HEK293 (cell line): ENCODE results near the gene LRRC26.

Source experiments
- GFI1B ChIP-seq: fragments of 450-650 bp; formaldehyde crosslinking; IDR thresholded peaks from 2 replicates; pipeline ENCODE4 v1.5.1; 2016; ENCODE audit warnings: missing biosample characterization, missing genetic modification characterization
- GLI4 ChIP-seq: fragments of 450-650 bp; formaldehyde crosslinking; IDR thresholded peaks from 2 replicates; pipeline ENCODE4 v1.5.1; 2016; ENCODE audit warnings: missing biosample characterization, missing genetic modification characterization
- REPIN1 ChIP-seq: fragments of 450-650 bp; formaldehyde crosslinking; IDR thresholded peaks from 2 replicates; pipeline ENCODE4 v1.5.1; 2017; ENCODE audit warnings: missing biosample characterization, missing genetic modification characterization, low read depth
- ZFP37 ChIP-seq: fragments of 450-650 bp; formaldehyde crosslinking; IDR thresholded peaks from 2 replicates; pipeline ENCODE4 v1.5.1; 2016; ENCODE audit warnings: missing biosample characterization, missing genetic modification characterization
- ZNF114 ChIP-seq: fragments of 450-650 bp; formaldehyde crosslinking; IDR thresholded peaks from 2 replicates; pipeline ENCODE4 v1.5.0; 2017; ENCODE audit warnings: missing biosample characterization, missing genetic modification characterization
- ZNF138 ChIP-seq: fragments of 450-650 bp; formaldehyde crosslinking; IDR thresholded peaks from 2 replicates; pipeline ENCODE4 v1.5.1; 2016; ENCODE audit warnings: missing biosample characterization, missing genetic modification characterization, borderline replicate concordance
- ZNF24 ChIP-seq: fragments of 450-650 bp; formaldehyde crosslinking; IDR thresholded peaks from 2 replicates; pipeline ENCODE4 v1.5.1; 2016; ENCODE audit warnings: missing biosample characterization, missing genetic modification characterization
- ZNF266 ChIP-seq: fragments of 450-650 bp; formaldehyde crosslinking; IDR thresholded peaks from 2 replicates; pipeline ENCODE4 v1.5.1; 2016; ENCODE audit warnings: missing biosample characterization, missing genetic modification characterization, low read depth
- ZNF354C ChIP-seq: fragments of 450-650 bp; formaldehyde crosslinking; IDR thresholded peaks from 2 replicates; pipeline ENCODE4 v1.5.1; 2016; ENCODE audit warnings: missing biosample characterization, missing genetic modification characterization, low read depth, borderline replicate concordance
- ZNF404 ChIP-seq: fragments of 450-650 bp; formaldehyde crosslinking; IDR thresholded peaks from 2 replicates; pipeline ENCODE4 v1.5.1; 2017; ENCODE audit warnings: missing biosample characterization, missing genetic modification characterization
- ZNF501 ChIP-seq: fragments of 450-650 bp; formaldehyde crosslinking; IDR thresholded peaks from 2 replicates; pipeline ENCODE4 v1.5.1; 2016; ENCODE audit warnings: missing biosample characterization, missing genetic modification characterization
- ZNF777 ChIP-seq: fragments of 450-650 bp; formaldehyde crosslinking; IDR thresholded peaks from 2 replicates; pipeline ENCODE4 v1.5.1; 2017; ENCODE audit warnings: missing biosample characterization, missing genetic modification characterization, borderline replicate concordance
- ZNF785 ChIP-seq: fragments of 450-650 bp; formaldehyde crosslinking; IDR thresholded peaks from 2 replicates; pipeline ENCODE4 v1.5.1; 2016; ENCODE audit warnings: missing biosample characterization, missing genetic modification characterization
- ZNF830 ChIP-seq: fragments of 450-650 bp; IDR thresholded peaks from 2 replicates; pipeline ENCODE4 v1.5.0; 2018; ENCODE audit warnings: missing biosample characterization, missing genetic modification characterization, low read depth, mild to moderate bottlenecking, moderate library complexity
- ZNF837 ChIP-seq: fragments of 450-650 bp; formaldehyde crosslinking; IDR thresholded peaks from 2 replicates; pipeline ENCODE4 v1.5.1; 2016; ENCODE audit warnings: missing biosample characterization, missing genetic modification characterization
- TF ChIP-seq, protein P1 (sequence below): fragments of 450-650 bp; formaldehyde crosslinking; IDR thresholded peaks from 2 replicates; pipeline ENCODE4 v1.5.1; 2016; ENCODE audit warnings: missing biosample characterization, missing genetic modification characterization
- TF ChIP-seq, protein P2 (sequence below): fragments of 450-650 bp; formaldehyde crosslinking; IDR thresholded peaks from 2 replicates; pipeline ENCODE4; 2016; ENCODE audit warnings: missing biosample characterization, missing genetic modification characterization
- TF ChIP-seq, protein P3 (sequence below): fragments of 450-650 bp; formaldehyde crosslinking; IDR thresholded peaks from 2 replicates; pipeline ENCODE4 v1.5.1; 2016; ENCODE audit warnings: missing biosample characterization, missing genetic modification characterization
- TF ChIP-seq, protein P4 (sequence below): fragments of 450-650 bp; formaldehyde crosslinking; conservative IDR thresholded peaks from 2 replicates; pipeline ENCODE4 v1.5.1; 2016; ENCODE audit warnings: low read depth, missing biosample characterization, missing genetic modification characterization
- TF ChIP-seq, protein P5 (sequence below): fragments of 450-650 bp; formaldehyde crosslinking; IDR thresholded peaks from 2 replicates; pipeline ENCODE4 v1.5.1; 2016; ENCODE audit warnings: missing biosample characterization, missing genetic modification characterization
- TF ChIP-seq, protein P6 (sequence below): fragments of 450-650 bp; formaldehyde crosslinking; IDR thresholded peaks from 2 replicates; pipeline ENCODE4 v1.5.1; 2017; ENCODE audit warnings: missing biosample characterization, missing genetic modification characterization

LRRC26 gene

DNA sequence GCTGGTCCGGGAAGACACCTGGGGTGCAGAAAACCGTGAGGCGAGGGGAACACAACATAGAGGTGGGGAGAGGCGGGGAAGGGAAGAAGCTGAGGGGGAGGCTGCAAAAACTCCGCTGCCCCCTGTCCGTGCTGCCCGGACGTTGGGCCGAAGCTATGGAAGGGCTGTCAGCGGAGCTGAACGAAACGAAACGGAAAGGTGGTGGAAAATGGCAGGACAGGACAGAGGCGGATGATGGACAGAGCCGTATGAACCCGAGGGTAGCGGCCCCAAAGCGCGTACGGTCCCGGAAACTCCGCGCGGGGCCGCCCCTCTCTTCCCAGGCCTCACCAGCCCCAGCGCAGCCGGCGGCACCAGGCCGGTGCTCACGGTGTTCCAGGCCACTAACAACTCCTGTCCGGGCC is 18.2 kb upstream of the LRRC26 start (continued):
- no peak for TF ChIP-seq ZNF24 (tag by site-specific recombination)
- no peak for TF ChIP-seq REPIN1
- TF ChIP-seq, protein P1, sequence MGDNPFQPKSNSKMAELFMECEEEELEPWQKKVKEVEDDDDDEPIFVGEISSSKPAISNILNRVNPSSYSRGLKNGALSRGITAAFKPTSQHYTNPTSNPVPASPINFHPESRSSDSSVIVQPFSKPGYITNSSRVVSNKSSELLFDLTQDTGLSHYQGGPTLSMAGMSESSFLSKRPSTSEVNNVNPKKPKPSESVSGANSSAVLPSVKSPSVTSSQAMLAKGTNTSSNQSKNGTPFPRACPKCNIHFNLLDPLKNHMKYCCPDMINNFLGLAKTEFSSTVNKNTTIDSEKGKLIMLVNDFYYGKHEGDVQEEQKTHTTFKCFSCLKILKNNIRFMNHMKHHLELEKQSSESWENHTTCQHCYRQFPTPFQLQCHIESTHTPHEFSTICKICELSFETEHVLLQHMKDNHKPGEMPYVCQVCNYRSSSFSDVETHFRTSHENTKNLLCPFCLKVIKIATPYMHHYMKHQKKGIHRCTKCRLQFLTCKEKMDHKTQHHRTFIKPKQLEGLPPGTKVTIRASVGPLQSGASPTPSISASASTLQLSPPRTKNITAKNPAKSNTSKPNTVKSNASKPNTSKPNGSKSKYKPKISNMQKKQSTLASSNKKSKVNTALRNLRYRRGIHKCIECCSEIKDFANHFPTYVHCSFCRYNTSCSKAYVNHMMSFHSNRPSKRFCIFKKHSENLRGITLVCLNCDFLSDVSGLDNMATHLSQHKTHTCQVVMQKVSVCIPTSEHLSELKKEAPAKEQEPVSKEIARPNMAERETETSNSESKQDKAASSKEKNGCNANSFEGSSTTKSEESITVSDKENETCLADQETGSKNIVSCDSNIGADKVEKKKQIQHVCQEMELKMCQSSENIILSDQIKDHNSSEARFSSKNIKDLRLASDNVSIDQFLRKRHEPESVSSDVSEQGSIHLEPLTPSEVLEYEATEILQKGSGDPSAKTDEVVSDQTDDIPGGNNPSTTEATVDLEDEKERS (tag by site-specific recombination) = peak; percentile 56; the same call in 1 of the 2 replicates
- peak; percentile 43; the same call in 1 of the 2 replicates for TF ChIP-seq ZNF138 (tag by site-specific recombination)
- TF ChIP-seq ZNF830 (tag by site-specific recombination) = no peak
- TF ChIP-seq, protein P2, sequence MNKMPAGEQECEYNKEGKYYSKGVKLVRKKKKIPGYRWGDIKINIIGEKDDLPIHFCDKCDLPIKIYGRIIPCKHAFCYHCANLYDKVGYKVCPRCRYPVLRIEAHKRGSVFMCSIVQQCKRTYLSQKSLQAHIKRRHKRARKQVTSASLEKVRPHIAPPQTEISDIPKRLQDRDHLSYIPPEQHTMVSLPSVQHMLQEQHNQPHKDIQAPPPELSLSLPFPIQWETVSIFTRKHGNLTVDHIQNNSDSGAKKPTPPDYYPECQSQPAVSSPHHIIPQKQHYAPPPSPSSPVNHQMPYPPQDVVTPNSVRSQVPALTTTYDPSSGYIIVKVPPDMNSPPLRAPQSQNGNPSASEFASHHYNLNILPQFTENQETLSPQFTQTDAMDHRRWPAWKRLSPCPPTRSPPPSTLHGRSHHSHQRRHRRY (tag by site-specific recombination) = 0 out of 2 replicates have a peak, but pooled peaks have one; percentile 43
- peak; percentile 67; the same call in 1 of the 2 replicates for TF ChIP-seq ZNF777
- peak; percentile 74; the same call in 1 of the 2 replicates for TF ChIP-seq ZFP37 (tag by site-specific recombination)
- no peak for TF ChIP-seq ZNF354C
- TF ChIP-seq ZNF114 (tag by site-specific recombination) = no peak
- no peak for TF ChIP-seq ZNF266 (tag by site-specific recombination)
- TF ChIP-seq ZNF501 = 0 out of 2 replicates have a peak, but pooled peaks have one; percentile 93
- TF ChIP-seq, protein P3, sequence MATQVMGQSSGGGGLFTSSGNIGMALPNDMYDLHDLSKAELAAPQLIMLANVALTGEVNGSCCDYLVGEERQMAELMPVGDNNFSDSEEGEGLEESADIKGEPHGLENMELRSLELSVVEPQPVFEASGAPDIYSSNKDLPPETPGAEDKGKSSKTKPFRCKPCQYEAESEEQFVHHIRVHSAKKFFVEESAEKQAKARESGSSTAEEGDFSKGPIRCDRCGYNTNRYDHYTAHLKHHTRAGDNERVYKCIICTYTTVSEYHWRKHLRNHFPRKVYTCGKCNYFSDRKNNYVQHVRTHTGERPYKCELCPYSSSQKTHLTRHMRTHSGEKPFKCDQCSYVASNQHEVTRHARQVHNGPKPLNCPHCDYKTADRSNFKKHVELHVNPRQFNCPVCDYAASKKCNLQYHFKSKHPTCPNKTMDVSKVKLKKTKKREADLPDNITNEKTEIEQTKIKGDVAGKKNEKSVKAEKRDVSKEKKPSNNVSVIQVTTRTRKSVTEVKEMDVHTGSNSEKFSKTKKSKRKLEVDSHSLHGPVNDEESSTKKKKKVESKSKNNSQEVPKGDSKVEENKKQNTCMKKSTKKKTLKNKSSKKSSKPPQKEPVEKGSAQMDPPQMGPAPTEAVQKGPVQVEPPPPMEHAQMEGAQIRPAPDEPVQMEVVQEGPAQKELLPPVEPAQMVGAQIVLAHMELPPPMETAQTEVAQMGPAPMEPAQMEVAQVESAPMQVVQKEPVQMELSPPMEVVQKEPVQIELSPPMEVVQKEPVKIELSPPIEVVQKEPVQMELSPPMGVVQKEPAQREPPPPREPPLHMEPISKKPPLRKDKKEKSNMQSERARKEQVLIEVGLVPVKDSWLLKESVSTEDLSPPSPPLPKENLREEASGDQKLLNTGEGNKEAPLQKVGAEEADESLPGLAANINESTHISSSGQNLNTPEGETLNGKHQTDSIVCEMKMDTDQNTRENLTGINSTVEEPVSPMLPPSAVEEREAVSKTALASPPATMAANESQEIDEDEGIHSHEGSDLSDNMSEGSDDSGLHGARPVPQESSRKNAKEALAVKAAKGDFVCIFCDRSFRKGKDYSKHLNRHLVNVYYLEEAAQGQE = peak; percentile 84
- TF ChIP-seq ZNF837 = peak; percentile 88; the same call in 1 of the 2 replicates
- TF ChIP-seq GFI1B (tag by site-specific recombination) = 0 out of 2 replicates have a peak, but pooled peaks have one; percentile 52
- TF ChIP-seq GLI4 (tag by site-specific recombination) = peak; percentile 54; the same call in 1 of the 2 replicates
- TF ChIP-seq, protein P4, sequence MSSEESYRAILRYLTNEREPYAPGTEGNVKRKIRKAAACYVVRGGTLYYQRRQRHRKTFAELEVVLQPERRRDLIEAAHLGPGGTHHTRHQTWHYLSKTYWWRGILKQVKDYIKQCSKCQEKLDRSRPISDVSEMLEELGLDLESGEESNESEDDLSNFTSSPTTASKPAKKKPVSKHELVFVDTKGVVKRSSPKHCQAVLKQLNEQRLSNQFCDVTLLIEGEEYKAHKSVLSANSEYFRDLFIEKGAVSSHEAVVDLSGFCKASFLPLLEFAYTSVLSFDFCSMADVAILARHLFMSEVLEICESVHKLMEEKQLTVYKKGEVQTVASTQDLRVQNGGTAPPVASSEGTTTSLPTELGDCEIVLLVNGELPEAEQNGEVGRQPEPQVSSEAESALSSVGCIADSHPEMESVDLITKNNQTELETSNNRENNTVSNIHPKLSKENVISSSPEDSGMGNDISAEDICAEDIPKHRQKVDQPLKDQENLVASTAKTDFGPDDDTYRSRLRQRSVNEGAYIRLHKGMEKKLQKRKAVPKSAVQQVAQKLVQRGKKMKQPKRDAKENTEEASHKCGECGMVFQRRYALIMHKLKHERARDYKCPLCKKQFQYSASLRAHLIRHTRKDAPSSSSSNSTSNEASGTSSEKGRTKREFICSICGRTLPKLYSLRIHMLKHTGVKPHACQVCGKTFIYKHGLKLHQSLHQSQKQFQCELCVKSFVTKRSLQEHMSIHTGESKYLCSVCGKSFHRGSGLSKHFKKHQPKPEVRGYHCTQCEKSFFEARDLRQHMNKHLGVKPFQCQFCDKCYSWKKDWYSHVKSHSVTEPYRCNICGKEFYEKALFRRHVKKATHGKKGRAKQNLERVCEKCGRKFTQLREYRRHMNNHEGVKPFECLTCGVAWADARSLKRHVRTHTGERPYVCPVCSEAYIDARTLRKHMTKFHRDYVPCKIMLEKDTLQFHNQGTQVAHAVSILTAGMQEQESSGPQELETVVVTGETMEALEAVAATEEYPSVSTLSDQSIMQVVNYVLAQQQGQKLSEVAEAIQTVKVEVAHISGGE = 0 out of 2 replicates have a peak, but pooled peaks have one; percentile 30
- TF ChIP-seq, protein P5, sequence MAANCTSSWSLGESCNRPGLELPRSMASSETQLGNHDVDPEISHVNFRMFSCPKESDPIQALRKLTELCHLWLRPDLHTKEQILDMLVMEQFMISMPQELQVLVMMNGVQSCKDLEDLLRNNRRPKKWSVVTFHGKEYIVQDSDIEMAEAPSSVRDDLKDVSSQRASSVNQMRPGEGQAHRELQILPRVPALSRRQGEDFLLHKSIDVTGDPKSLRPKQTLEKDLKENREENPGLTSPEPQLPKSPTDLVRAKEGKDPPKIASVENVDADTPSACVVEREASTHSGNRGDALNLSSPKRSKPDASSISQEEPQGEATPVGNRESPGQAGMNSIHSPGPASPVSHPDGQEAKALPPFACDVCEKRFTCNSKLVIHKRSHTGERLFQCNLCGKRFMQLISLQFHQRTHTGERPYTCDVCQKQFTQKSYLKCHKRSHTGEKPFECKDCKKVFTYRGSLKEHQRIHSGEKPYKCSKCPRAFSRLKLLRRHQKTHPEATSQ (tag by site-specific recombination) = peak; percentile 79; the same call in 1 of the 2 replicates
- TF ChIP-seq, protein P6, sequence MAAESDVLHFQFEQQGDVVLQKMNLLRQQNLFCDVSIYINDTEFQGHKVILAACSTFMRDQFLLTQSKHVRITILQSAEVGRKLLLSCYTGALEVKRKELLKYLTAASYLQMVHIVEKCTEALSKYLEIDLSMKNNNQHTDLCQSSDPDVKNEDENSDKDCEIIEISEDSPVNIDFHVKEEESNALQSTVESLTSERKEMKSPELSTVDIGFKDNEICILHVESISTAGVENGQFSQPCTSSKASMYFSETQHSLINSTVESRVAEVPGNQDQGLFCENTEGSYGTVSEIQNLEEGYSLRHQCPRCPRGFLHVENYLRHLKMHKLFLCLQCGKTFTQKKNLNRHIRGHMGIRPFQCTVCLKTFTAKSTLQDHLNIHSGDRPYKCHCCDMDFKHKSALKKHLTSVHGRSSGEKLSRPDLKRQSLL = no peak
- no peak for TF ChIP-seq ZNF785 (tag by site-specific recombination)
- TF ChIP-seq ZNF404 (tag by site-specific recombination) = no peak
- TF ChIP-seq, all 188 proteins: peak for 15
